GM23248 (cell line): ENCODE results near the gene TRERF1.

ENCODE experiments used
- EZH2 ChIP-seq: fragments of 200-600 bp; sonication (generic); IDR thresholded peaks from 2 replicates; pipeline ENCODE4 v1.6.1; 2018; ENCODE audit warnings: antibody characterized with exemption, mild to moderate bottlenecking; ENCODE audit not compliant: insufficient read depth, poor library complexity, severe bottlenecking
- EZH2phosphoT487 ChIP-seq: fragments of 200-600 bp; sonication (generic); IDR thresholded peaks from 2 replicates; pipeline ENCODE4 v1.6.1; 2018; ENCODE audit warnings: antibody characterized with exemption, moderate library complexity, mild to moderate bottlenecking, low read depth; ENCODE audit not compliant: insufficient read depth

GRCh38 chr6:42251911-42252637, 199.7 kb downstream of the TRERF1 start:
- TF ChIP-seq EZH2 (no peak), EZH2phosphoT487 (no peak)
